Activated CD4-positive, alpha-beta T cell treated with anti-CD3 and anti-CD28 coated beads, Interleukin-2, amount 50 U/mL, for 1 hour (primary cell): ENCODE measurements around the gene ACSL6.

Experiments used
- DNase-seq: peaks from one replicate; pipeline ENCODE4 v3.0.0-alpha.2; 2020

The ACSL6 gene

GRCh38 chr5:131998431-131999040 lies 12.9 kb downstream of the ACSL6 start:
- DNase-seq: no peak

GRCh38 chr5:131997727-131998117 lies 13.7 kb downstream of the ACSL6 start:
- no peak for DNase-seq

GRCh38 chr5:131997026-131997726 lies 14.3 kb downstream of the ACSL6 start:
- DNase-seq: no peak

- no peak for DNase-seq
Observed at GRCh38 chr5:131996210-131997025, 15.0 kb downstream of the ACSL6 start.

- DNase-seq: no peak
Observed at GRCh38 chr5:131994533-131995226, 16.8 kb downstream of the ACSL6 start.

- DNase-seq: no peak
Observed at GRCh38 chr5:131994090-131994489, 17.4 kb downstream of the ACSL6 start.

- DNase-seq: no peak
Observed at GRCh38 chr5:131993676-131994075, 17.8 kb downstream of the ACSL6 start.

- DNase-seq: no peak
Observed at GRCh38 chr5:131992370-131992769, 19.1 kb downstream of the ACSL6 start.

- no peak for DNase-seq
Observed at GRCh38 chr5:131991593-131992324, 19.7 kb downstream of the ACSL6 start.

GRCh38 chr5:131990716-131991115 lies 20.7 kb downstream of the ACSL6 start:
- no peak for DNase-seq

GRCh38 chr5:131988601-131989000 lies 22.9 kb downstream of the ACSL6 start:
- DNase-seq: no peak

- no peak for DNase-seq
Observed at GRCh38 chr5:131987251-131987650, 24.2 kb downstream of the ACSL6 start.

- no peak for DNase-seq
Observed at GRCh38 chr5:131986161-131986912, 25.1 kb downstream of the ACSL6 start.

- no peak for DNase-seq
Observed at GRCh38 chr5:131984956-131985665, 26.3 kb downstream of the ACSL6 start.

- no peak for DNase-seq
Observed at GRCh38 chr5:131983244-131983771, 28.1 kb downstream of the ACSL6 start.

- no peak for DNase-seq
Observed at GRCh38 chr5:131981516-131981915, 29.9 kb downstream of the ACSL6 start.

GRCh38 chr5:131980696-131981095 lies 30.8 kb downstream of the ACSL6 start:
- no peak for DNase-seq

- DNase-seq: no peak
Observed at GRCh38 chr5:131979816-131980215, 31.6 kb downstream of the ACSL6 start.

- DNase-seq: no peak
Observed at GRCh38 chr5:131977212-131977604, 34.2 kb downstream of the ACSL6 start.

GRCh38 chr5:131976414-131977211 lies 34.8 kb downstream of the ACSL6 start:
- no peak for DNase-seq
